Measurements from ENCODE around the gene SGTB. TPM values are rescaled to one million over a fixed set of nuclear protein-coding genes. Genes with fewer than 3 reads are reported as not detected.

The SGTB gene
- total RNA-seq, 2 donors from 2014 or later = 4.9 to 6.1 TPM

DNA sequence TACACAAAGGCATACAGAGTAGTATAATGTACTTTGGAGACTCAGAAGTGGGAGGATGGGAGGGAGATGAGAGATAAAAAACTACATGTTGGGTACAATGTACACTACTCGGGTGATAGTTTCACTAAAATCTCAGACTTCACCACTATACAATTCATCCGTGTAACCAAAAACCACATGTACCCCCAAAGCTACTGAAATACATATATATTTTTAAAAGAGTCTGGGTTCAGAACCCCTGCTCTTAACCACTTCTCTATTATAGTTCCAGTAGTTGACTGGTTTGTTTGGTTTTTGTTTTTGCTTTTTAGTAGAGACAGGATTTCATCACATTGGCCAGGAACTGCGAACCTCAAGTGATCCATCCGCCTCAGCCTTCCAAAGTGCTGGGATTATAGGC, 22.6 kb downstream of the SGTB start:
- WGBS = 92% methylated on average over 4 of the region's 4 CpGs
- TF ChIP-seq POLR2AphosphoS5 (IDR thresholded peaks at IDR 0.05) (no peak), CTCF (IDR thresholded peaks at IDR 0.05) (no peak), POLR2A (IDR thresholded peaks at IDR 0.05) (no peak)
- Histone ChIP-seq H3K36me3 (no peaks in the 10 kb centered on the region), H3K4me1 (replicated peaks) (no peaks in the 10 kb centered on the region), H3K9me3 (no peaks in the 10 kb centered on the region), H3K4me3 (no peak overlapping the region), H3K27ac (no peak overlapping the region), H3K27me3 (replicated peaks; ENCODE audit: insufficient read depth) (no peaks in the 10 kb centered on the region)
- DNase-seq (ENCODE audit: low spot score) = no peak
- intact Hi-C loops (cut with DNase I) = no loop called here

GRCh38 chr5:65696892-65697291, 25.0 kb downstream of the SGTB start:
- TF ChIP-seq POLR2AphosphoS5 (IDR thresholded peaks at IDR 0.05) (no peak), CTCF (IDR thresholded peaks at IDR 0.05) (no peak), POLR2A (IDR thresholded peaks at IDR 0.05) (no peak)
- H3K36me3 ChIP-seq = no peaks in the 10 kb centered on the region
- intact Hi-C loops (cut with DNase I) = no loop called here

GRCh38 chr5:65695896-65696295, 26.0 kb downstream of the SGTB start:
- Histone ChIP-seq H3K4me3 (no peak overlapping the region), H3K27me3 (replicated peaks; ENCODE audit: insufficient read depth) (no peaks in the 10 kb centered on the region), H3K9me3 (no peaks in the 10 kb centered on the region), H3K27ac (no peak overlapping the region), H3K36me3 (no peaks in the 10 kb centered on the region), H3K4me1 (replicated peaks) (no peaks in the 10 kb centered on the region)
- WGBS = 87% methylated on average over 4 of the region's 4 CpGs
- no peak for DNase-seq (ENCODE audit: low spot score)
- intact Hi-C loops (cut with DNase I) = no loop called here
- TF ChIP-seq CTCF (IDR thresholded peaks at IDR 0.05) (no peak), POLR2AphosphoS5 (IDR thresholded peaks at IDR 0.05) (no peak), POLR2A (IDR thresholded peaks at IDR 0.05) (no peak)

More at GRCh38 chr5:65696892-65697291, 25.0 kb downstream of the SGTB start:
- no peak for DNase-seq (ENCODE audit: low spot score)
- no peak overlapping the region for H3K27ac ChIP-seq
- no peak overlapping the region for H3K4me3 ChIP-seq
- H3K4me1 ChIP-seq (replicated peaks) = no peaks in the 10 kb centered on the region
- H3K27me3 ChIP-seq (replicated peaks; ENCODE audit: insufficient read depth) = no peaks in the 10 kb centered on the region
- no peaks in the 10 kb centered on the region for H3K9me3 ChIP-seq

DNA sequence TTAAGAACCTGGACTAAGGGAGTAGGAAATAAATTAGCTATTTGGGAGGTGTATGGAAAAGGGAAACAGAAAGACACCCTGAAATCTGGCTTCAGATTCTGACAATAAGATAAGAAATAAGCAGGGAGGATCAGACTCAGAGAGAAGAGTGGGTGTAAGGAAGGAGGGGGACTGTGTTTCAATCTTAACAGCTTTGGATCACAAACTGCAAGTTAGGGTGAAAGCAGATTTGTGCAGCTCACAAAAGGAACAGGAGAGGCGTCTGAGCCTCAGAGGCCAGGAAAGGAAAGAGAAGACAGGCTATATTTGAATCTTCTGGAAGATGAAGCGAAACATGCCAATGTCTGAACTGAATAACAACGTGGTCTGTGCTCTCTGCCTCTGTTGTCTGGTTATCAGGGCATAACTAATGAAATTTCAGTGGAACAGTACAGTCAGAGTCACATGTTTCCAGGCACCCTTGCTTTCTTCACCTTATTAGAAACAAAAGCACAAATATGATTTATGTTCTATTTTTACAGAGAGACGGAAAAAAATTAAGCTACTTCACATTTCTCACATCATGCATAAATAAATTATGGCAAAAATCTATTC, 26.6 kb downstream of the SGTB start:
- no peak for DNase-seq (ENCODE audit: low spot score)
- Histone ChIP-seq H3K27me3 (replicated peaks; ENCODE audit: insufficient read depth) (no peaks in the 10 kb centered on the region), H3K4me1 (replicated peaks) (no peaks in the 10 kb centered on the region), H3K4me3 (no peak overlapping the region), H3K36me3 (no peaks in the 10 kb centered on the region), H3K9me3 (no peaks in the 10 kb centered on the region), H3K27ac (no peak overlapping the region)
- TF ChIP-seq CTCF (IDR thresholded peaks at IDR 0.05) (no peak), POLR2A (IDR thresholded peaks at IDR 0.05) (no peak), POLR2AphosphoS5 (IDR thresholded peaks at IDR 0.05) (no peak)
- intact Hi-C loops (cut with DNase I) = no loop called here
- WGBS = 76% methylated on average over 4 of the region's 4 CpGs

DNA sequence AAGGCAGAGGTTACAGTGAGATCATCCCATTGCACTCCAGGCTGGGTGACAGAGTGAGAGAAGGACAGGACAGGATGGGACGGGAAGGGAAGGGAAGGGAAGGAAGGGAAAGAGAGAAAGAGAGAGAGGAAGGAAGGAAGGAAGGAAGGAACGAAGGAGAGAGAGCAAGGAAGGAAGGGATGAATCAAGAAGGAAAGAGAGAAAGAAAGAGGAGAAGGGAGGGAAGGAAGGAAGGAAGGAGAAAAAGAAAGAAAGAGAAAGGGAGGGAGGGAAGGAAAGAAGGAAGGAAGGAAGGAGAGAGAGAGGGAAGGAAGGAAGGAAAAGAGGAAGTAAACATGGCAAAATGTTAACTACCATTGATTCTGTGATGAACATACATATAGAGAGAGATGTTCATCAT, 28.8 kb downstream of the SGTB start:
- H3K27me3 ChIP-seq (replicated peaks; ENCODE audit: insufficient read depth) = no peaks in the 10 kb centered on the region
- intact Hi-C loops (cut with DNase I) = no loop called here
- no peaks in the 10 kb centered on the region for H3K9me3 ChIP-seq
- no peaks in the 10 kb centered on the region for H3K36me3 ChIP-seq
- 86% methylated on average over 2 of the region's 2 CpGs for WGBS
- H3K4me1 ChIP-seq (replicated peaks) = no peaks in the 10 kb centered on the region
- H3K4me3 ChIP-seq = no peak overlapping the region
- no peak overlapping the region for H3K27ac ChIP-seq
- DNase-seq (ENCODE audit: low spot score) = no peak
- TF ChIP-seq CTCF (IDR thresholded peaks at IDR 0.05) (no peak), POLR2A (IDR thresholded peaks at IDR 0.05) (no peak), POLR2AphosphoS5 (IDR thresholded peaks at IDR 0.05) (no peak)
